ENCODE results near the gene PSME4.

Gene PSME4

DNA sequence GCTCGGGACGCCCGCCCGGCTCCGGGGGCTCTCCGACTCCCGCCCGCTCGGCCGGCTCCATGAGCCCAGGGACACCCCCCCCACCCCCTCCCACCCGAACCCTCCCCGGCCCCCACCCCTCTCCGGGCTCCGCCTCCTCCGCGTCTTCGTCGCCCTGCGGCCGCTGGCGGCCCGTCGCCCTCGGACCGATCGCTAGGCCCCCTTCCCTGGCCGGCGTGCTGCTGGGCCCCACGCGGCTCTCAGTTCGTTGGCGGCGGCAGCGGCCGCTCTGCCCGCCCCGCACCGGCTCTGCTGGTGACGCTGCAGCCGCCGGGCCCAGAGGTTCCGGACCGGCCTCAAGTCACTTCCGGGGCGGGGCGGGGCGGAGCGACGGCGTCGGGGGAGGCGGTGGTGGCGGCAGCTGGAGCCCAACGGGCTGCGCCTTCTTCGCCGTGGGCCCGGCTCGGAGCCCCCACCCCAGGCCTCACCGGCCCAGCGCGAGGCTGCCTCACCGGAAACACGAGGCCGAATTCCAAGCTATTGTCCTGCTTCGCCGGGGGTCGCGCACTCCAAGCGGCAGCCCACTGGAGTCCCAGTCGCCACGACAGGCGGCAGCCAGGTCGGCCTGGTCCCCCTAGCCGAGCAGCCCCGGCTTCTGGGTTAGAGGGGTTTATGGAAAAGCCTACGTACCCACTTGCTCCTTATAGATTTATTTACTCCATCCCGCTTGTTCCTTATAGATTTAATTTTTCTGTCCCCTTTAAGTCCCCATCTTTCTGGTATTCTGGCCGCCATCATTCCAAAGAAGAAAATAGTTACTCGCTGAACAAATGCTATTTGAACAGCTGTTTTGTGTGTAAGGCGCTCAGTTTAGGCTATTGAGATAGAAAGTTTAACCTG, at the start of gene PSME4:
TSS of gene PSME4 (minus strand) at position 270 of the 879 bp plus-strand sequence. CDS start at position 61, 209 bp downstream.
- DNase-seq, result peak; percentile 98

GRCh38 chr2:54015798-54016699, 45.3 kb upstream of the PSME4 start:
- DNase-seq, result no peak

- no peak for DNase-seq
Measured at GRCh38 chr2:54013996-54014395, 43.2 kb upstream of the PSME4 start.

GRCh38 chr2:54012538-54013141, 41.8 kb upstream of the PSME4 start:
- no peak for DNase-seq

- no peak for DNase-seq
Measured at GRCh38 chr2:54009549-54009948, 38.8 kb upstream of the PSME4 start.

- no peak for DNase-seq
Measured at GRCh38 chr2:54008439-54008838, 37.6 kb upstream of the PSME4 start.

GRCh38 chr2:54000524-54000923, 29.7 kb upstream of the PSME4 start:
- DNase-seq, result no peak

DNA sequence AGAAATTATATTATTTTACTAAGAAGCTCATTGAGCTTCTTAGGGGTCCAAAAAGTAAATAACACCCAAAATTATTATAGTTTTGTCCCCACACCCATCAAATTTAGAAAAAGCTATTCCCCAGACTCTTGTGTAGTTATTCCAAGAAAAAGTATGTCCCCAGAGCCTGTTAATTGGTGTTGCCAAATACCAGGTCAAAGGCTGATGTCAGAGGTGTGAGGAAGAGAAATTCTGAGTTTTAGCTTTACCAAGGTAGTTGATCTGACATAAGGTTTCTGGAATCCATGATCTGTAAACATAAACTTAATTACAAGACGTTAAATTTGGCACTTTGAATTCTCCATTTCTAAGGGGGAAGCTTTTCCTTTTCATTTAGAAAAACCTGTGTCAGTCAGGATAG, 29.3 kb upstream of the PSME4 start:
- no peak for DNase-seq

- no peak for DNase-seq
Measured at GRCh38 chr2:53998834-53999233, 28.0 kb upstream of the PSME4 start.

GRCh38 chr2:53994818-53995808, 24.3 kb upstream of the PSME4 start:
- no peak for DNase-seq

GRCh38 chr2:53991948-53992347, 21.2 kb upstream of the PSME4 start:
- DNase-seq, result no peak

GRCh38 chr2:53989210-53989862, 18.5 kb upstream of the PSME4 start:
- DNase-seq, result no peak

DNA sequence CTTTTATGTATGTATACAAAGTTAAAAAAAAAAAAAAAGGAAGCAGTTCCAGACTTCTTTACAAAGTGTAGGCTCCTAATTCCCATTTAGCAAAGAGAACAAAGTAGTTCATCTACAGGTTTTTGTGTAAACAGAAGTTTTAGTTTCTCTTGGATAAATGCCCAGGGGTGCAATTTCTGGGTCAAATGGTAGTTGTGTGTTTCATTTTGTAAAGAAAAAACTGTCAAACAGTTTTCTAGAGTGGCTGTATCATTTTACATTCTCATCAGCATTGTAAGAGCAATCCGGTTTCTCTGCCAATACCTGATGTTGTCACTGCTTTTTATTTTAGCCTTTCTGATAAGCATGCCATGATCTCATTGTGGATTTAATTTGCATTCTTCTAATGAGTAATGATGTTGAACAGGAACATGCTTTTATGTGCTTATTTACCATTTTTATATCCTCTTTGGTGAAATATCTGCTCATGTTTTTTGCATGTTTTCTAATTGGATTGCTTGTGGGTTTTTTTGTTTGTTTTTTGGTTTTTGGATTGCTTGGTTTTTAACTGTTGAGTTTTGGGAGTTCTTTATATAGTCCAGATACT, 16.6 kb upstream of the PSME4 start:
- DNase-seq, result no peak

- DNase-seq, result no peak
Measured at GRCh38 chr2:53985646-53986045, 14.9 kb upstream of the PSME4 start.

DNA sequence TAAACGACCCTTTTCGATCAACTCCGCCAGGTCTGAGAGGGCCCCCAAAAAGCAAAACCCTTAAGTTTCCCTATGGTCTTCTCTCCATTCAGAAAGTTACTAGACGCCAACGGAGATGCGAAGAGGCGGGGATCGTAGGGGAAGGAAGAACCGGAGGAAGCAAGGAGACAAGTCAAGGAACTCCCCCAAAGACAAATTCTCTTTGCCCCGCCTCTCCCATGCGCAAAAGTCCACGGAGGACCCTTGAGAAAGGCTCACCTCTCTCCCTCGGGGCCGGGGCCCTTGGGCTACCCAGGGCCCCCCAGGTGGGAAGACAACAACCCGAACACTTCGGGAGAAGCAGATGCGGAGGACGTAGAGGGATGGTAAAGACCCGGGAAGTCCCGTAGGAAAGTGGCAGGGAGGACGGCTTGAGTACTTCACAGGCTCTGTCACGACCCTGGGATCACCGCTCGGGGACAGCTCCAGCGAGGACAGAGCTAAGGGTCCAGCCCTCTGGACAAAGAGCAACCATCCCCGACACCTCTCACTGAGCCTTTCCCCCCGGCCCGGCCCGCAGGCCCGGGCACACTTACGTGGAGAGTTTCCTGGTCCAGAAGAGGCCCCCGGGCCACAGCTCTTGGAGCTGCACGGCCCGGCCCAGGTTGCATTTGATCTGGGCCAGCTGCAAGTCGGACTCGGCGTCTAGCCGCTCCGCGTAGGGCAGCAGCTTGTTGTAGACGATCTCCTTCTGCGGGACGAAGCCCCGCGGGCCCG, 647 bp downstream of the PSME4 start:
- no peak for DNase-seq

GRCh38 chr2:53969285-53969967, 1.4 kb downstream of the PSME4 start:
- DNase-seq, result no peak

DNA sequence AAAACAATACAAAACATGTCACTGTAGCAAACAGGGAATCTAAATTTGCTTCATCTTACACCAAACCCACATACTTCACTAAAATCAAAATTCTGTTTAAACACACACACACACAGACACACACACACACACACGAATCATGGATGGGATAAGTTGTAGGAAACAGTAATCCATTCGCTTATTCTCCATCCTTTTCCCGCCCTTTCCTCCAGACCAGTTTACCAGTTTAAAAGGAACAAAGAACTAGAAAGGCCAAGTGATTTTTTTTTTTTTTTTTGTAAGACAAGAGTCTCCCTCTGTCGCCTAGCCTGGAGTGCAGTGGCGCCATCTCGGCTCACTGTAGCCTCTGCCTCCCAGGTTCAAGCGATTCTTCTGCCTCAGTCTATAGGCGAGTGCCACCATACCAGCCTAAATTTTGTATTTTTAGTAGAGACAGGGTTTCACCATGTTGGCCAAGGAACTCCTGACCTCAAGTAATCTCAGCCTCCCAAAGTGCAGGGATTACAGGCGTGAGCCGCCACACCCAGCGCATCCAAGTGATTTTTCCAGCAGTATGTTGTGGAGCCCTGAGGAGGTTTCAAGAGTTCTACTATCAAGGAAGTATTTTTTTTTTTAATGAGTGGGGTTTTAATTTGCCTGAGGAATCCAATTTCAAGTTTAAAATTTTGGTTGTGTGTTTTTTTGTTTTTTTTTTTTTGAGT, 5.7 kb downstream of the PSME4 start:
- DNase-seq, result no peak

DNA sequence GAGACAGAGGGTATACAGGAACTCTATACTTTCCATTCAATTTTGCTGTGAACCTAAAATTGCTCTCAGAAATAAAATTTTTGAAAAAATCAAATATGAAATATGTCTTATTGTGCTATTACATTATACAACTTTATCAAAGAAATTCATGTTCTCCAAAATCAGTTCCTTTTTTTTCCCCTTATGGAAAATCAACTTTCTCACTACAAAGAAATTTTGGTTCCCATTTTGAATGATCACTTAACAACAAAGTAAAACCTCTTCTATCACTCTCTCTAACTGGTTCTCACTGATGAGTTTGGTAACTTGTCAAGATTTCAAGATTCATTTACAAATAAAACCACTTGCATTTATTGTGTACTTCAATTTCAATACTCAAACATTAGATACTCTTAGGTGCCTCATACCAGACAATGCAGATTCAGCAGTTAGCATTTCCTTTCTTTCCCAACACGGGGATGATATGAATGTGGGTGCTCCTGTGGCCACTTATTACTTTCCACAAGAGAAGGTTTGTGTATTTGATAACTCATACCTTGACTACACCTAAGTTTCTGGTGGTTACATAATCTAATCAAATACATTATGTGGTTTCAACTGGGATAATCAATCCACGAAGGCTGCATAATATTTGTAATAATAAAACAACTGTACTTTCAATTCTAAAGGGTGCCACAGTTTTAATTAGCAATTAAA, 6.4 kb downstream of the PSME4 start:
- DNase-seq, result no peak
